Measurements from ENCODE around the gene FBXO17.

DNA sequence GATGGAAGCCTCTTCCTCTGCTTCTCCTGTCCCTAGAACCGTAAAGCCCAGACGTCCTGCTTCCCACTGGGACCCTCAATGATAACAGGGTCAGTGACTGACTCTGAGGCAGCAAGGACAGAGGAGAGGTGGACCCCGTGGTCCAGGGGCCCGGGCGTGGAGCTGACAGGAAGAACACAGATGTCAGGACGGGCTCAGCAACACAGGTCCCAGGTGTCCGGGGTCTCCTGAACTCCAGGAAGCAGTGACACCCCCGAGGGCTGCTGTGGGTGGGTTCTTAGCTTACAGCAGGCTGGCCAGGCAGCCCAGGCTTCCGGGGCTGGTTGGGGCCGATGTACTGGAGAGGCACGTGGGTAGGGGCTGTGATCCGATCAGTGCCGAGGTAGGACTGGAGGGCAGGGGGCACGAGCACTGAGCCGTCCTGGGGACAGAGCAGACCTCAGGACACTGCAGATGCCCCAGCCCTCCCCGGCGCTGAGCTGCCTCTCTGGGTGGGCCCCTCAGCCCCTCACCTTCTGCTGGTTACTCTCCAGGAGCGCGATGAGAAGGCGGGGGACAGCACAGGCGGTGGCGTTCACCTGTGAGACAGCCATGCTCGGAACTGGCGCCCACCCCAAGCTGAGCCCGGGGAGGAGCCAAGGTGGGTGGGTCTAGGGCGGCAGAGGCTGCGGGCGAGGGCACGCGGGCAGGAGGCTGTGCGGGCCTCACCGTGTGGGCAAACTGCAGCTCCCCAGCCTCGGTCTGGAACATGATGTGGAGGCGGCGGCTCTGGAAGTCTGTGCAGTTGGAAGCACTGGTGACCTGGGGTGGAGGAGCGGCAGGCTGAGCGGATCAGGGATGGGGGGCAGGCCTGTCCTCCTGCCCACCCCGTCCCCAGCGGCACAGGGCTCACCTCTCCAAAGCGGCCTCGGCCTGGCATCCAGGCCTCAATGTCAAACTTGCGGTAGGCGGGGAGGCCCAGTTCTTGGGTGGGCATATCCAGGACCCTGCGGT lies 59.9 kb downstream of the FBXO17 start:
- TF ChIP-seq EZH2 (IDR thresholded peaks at IDR 0.05; ENCODE audit: insufficient read depth, poor library complexity, severe bottlenecking) = no peak
- TF ChIP-seq EZH2phosphoT487 (IDR thresholded peaks at IDR 0.05; ENCODE audit: insufficient read depth, low read depth) = no peak

All from GM23248 (cell line).